Astrocyte (in vitro differentiated cells and primary cell): Measurements from ENCODE around the gene APOA4. TPM values are rescaled to one million over a fixed set of nuclear protein-coding genes. Genes with fewer than 3 reads are reported as not detected.
"Not testable (repeated sequence)": the region's sequence is repeated elsewhere in the genome, so short reads cannot be mapped to it uniquely, and the experiment has no call there.

Source experiments
- DNase-seq: peaks from one replicate; pipeline ENCODE4 v3.0.0-alpha.2; 2010; ENCODE audit warnings: low read depth
- FAIRE-seq: peaks from 2 replicates; lab custom pipeline; 2011; peaks lifted over from hg19 to GRCh38; lab: Jason Lieb, UNC
- H2AFZ ChIP-seq: 2 replicates; pipeline ENCODE4 v1.6.0; 2012; ENCODE audit warnings: low read depth, low read length, inconsistent platforms
- H3K27ac ChIP-seq: 2 replicates; pipeline ENCODE4 v1.5.1; 2011; ENCODE audit warnings: low read depth, low read length, inconsistent platforms
- H3K27me3 ChIP-seq: 2 replicates; pipeline ENCODE4 v1.6.0; 2011; ENCODE audit warnings: low read length, inconsistent platforms; ENCODE audit not compliant: insufficient read depth
- H3K36me3 ChIP-seq: 2 replicates; pipeline ENCODE4 v1.5.1; 2011; ENCODE audit warnings: low read length, inconsistent platforms; ENCODE audit not compliant: insufficient read depth
- H3K4me1 ChIP-seq: 2 replicates; pipeline ENCODE4 v1.5.1; 2011; ENCODE audit warnings: low read length, inconsistent platforms; ENCODE audit not compliant: insufficient read depth
- H3K4me2 ChIP-seq: 2 replicates; pipeline ENCODE4 v1.6.0; 2012; ENCODE audit warnings: low read length, inconsistent platforms
- H3K4me3 ChIP-seq: 2 replicates; pipeline ENCODE4 v1.5.1; 2011; ENCODE audit warnings: low read depth, mild to moderate bottlenecking, low read length, inconsistent platforms; ENCODE audit not compliant: insufficient read depth
- H3K79me2 ChIP-seq: 2 replicates; pipeline ENCODE4 v1.6.0; 2012; ENCODE audit warnings: mild to moderate bottlenecking, low read length, inconsistent platforms; ENCODE audit not compliant: insufficient read depth
- H3K9ac ChIP-seq: 2 replicates; pipeline ENCODE4 v1.6.0; 2012; ENCODE audit warnings: mild to moderate bottlenecking, low read length, inconsistent platforms
- H3K9me3 ChIP-seq: 2 replicates; pipeline ENCODE4 v1.5.1; 2012; ENCODE audit warnings: low read depth, mild to moderate bottlenecking, low read length, inconsistent platforms; ENCODE audit not compliant: insufficient read depth
- H4K20me1 ChIP-seq: 2 replicates; pipeline ENCODE4 v1.6.0; 2012; ENCODE audit warnings: low read length, inconsistent platforms; ENCODE audit not compliant: insufficient read depth
- H3K27ac Mint-ChIP-seq: one replicate; pipeline ENCODE4 v1.8.0; 2021; ENCODE audit warnings: mild to moderate bottlenecking, mixed read lengths; ENCODE audit not compliant: unreplicated experiment
- H3K27me3 Mint-ChIP-seq: one replicate; pipeline ENCODE4 v1.8.0; 2021; ENCODE audit warnings: low read depth, mixed read lengths; ENCODE audit not compliant: unreplicated experiment
- H3K36me3 Mint-ChIP-seq: one replicate; pipeline ENCODE4 v1.8.0; 2021; ENCODE audit warnings: low read depth, mixed read lengths; ENCODE audit not compliant: unreplicated experiment
- H3K4me1 Mint-ChIP-seq: one replicate; pipeline ENCODE4 v1.8.0; 2021; ENCODE audit warnings: low read depth, mixed read lengths; ENCODE audit not compliant: unreplicated experiment
- H3K4me3 Mint-ChIP-seq: one replicate; pipeline ENCODE4 v1.8.0; 2021; ENCODE audit warnings: mild to moderate bottlenecking, moderate library complexity, mixed read lengths; ENCODE audit not compliant: unreplicated experiment
- H3K9me3 Mint-ChIP-seq: one replicate; pipeline ENCODE4 v1.8.0; 2021; ENCODE audit warnings: mild to moderate bottlenecking, mixed read lengths; ENCODE audit not compliant: unreplicated experiment
- EZH2 ChIP-seq: IDR thresholded peaks from 2 replicates; pipeline ENCODE4 v1.6.1; 2012; ENCODE audit warnings: mild to moderate bottlenecking, low read length, inconsistent platforms; ENCODE audit not compliant: insufficient read depth
- total RNA-seq: library from RNA; stranded (reverse); gene quantifications from 2 replicates; pipeline ENCODE4 v1.2.1, GENCODE V29; 2021
- TF ChIP-seq, protein P1 (sequence below): IDR thresholded peaks from 2 replicates; pipeline ENCODE4 v1.5.1; 2011; ENCODE audit warnings: low read depth, mild to moderate bottlenecking, inconsistent platforms, low read length, moderate library complexity; ENCODE audit not compliant: insufficient read depth

Gene APOA4
- total RNA-seq, 1 donor from 2014 or later: not detected

- Histone ChIP-seq H3K4me3 (no peak overlapping the region), H3K4me1 (no peaks in the 10 kb centered on the region), H3K9ac (no peak overlapping the region), H3K27ac (no peak overlapping the region), H2AFZ (no peak overlapping the region), H3K4me2 (no peak overlapping the region), H3K36me3 (no peaks in the 10 kb centered on the region), H3K27me3 (peaks cover 5% of the 10 kb centered on the region), H3K9me3 (no peaks in the 10 kb centered on the region), H3K79me2 (no peaks in the 10 kb centered on the region), H4K20me1 (no peaks in the 10 kb centered on the region)
- Mint-ChIP-seq H3K27me3 (peaks cover 6% of the 10 kb centered on the region), H3K4me3 (no peak overlapping the region), H3K9me3 (no peaks in the 10 kb centered on the region), H3K27ac (no peak overlapping the region), H3K4me1 (no peaks in the 10 kb centered on the region), H3K36me3 (no peaks in the 10 kb centered on the region)
- DNase-seq (no peak), FAIRE-seq (no peak)
- TF ChIP-seq, protein P1, sequence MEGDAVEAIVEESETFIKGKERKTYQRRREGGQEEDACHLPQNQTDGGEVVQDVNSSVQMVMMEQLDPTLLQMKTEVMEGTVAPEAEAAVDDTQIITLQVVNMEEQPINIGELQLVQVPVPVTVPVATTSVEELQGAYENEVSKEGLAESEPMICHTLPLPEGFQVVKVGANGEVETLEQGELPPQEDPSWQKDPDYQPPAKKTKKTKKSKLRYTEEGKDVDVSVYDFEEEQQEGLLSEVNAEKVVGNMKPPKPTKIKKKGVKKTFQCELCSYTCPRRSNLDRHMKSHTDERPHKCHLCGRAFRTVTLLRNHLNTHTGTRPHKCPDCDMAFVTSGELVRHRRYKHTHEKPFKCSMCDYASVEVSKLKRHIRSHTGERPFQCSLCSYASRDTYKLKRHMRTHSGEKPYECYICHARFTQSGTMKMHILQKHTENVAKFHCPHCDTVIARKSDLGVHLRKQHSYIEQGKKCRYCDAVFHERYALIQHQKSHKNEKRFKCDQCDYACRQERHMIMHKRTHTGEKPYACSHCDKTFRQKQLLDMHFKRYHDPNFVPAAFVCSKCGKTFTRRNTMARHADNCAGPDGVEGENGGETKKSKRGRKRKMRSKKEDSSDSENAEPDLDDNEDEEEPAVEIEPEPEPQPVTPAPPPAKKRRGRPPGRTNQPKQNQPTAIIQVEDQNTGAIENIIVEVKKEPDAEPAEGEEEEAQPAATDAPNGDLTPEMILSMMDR: no peak
- no peak for TF ChIP-seq EZH2
These were observed 15.4 kb downstream of the APOA4 start for GRCh38 chr11:116807601-116808261.

DNA sequence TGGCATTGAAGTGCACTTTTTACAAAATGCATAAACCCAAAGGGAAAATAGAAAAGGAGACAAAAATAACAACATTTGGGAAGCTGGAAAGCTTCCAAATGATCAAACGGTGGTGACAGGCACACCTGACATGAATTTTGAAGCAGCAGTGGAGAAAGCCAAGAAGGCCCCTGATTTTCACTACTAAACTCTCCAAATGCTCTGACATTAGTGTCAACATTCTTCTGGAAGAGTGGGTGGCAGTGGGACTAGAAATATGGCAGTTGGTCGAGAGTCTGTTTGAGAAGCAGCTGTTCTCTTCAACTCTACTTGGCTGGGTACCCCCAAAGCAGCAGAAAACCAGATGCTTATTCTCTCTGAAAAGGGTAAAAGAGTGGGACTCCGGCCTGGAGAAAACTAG is 19.1 kb downstream of the APOA4 start:
- Histone ChIP-seq H2AFZ (no peak overlapping the region), H3K4me2 (no peak overlapping the region), H3K27me3 (peaks cover 11% of the 10 kb centered on the region), H4K20me1 (no peaks in the 10 kb centered on the region), H3K4me1 (no peaks in the 10 kb centered on the region), H3K9ac (no peak overlapping the region), H3K79me2 (no peaks in the 10 kb centered on the region), H3K36me3 (no peaks in the 10 kb centered on the region), H3K27ac (no peak overlapping the region), H3K4me3 (no peak overlapping the region), H3K9me3 (no peaks in the 10 kb centered on the region)
- no peak for DNase-seq
- Mint-ChIP-seq H3K27me3 (peaks cover 6% of the 10 kb centered on the region), H3K27ac (no peak overlapping the region), H3K9me3 (no peaks in the 10 kb centered on the region), H3K4me1 (no peaks in the 10 kb centered on the region), H3K4me3 (no peak overlapping the region), H3K36me3 (no peaks in the 10 kb centered on the region)
- FAIRE-seq: no peak
- TF ChIP-seq, protein P1: no peak
- TF ChIP-seq EZH2: no peak

DNA sequence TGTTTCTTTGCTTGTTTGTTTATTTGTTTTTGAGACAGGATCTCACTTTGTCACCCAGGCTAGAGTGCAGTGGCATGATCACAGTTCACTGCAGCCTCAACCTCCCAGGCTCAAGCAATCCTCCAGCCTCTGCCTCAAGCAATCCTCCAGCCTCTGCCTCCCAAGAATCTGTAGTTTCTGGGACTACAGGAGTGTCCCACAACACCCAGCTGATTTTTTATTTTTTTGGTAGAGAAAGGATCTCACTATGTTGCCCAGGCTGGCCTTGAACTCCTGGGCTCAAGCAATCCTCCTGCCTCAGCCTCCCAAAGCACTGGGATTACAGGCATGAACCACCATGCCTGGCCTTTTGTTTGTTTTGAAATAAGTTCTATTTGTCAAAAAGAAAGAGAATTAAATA is 21.4 kb downstream of the APOA4 start:
- H3K4me2 ChIP-seq, H3K27ac Mint-ChIP-seq, H3K4me3 ChIP-seq, H3K36me3 ChIP-seq, H3K27ac ChIP-seq, FAIRE-seq, H3K79me2 ChIP-seq, H3K4me1 ChIP-seq, DNase-seq, H3K9ac ChIP-seq, H4K20me1 ChIP-seq, H2AFZ ChIP-seq, H3K36me3 Mint-ChIP-seq, H3K9me3 ChIP-seq, H3K4me1 Mint-ChIP-seq, H3K9me3 Mint-ChIP-seq, H3K4me3 Mint-ChIP-seq, H3K27me3 Mint-ChIP-seq: not testable (repeated sequence)
- peaks cover 11% of the 10 kb centered on the region for H3K27me3 ChIP-seq
